Type B pancreatic cell (in vitro differentiated cells): ENCODE results near the gene TMEM269. TPM values are rescaled to one million over a fixed set of nuclear protein-coding genes. Genes with fewer than 3 reads are reported as not detected.

ENCODE experiments used
- DNase-seq: peaks from one replicate; pipeline ENCODE4 v3.0.0; 2021; ENCODE audit warnings: mixed read lengths; ENCODE audit not compliant: unreplicated experiment; ENCODE audit errors: extremely low spot score
- H3K27ac Mint-ChIP-seq: 2 replicates; pipeline ENCODE4 v1.8.0; 2021; ENCODE audit warnings: mild to moderate bottlenecking, mixed read lengths
- H3K27me3 Mint-ChIP-seq: 2 replicates; pipeline ENCODE4 v1.8.0; 2021; ENCODE audit warnings: mixed read lengths
- H3K36me3 Mint-ChIP-seq: 2 replicates; pipeline ENCODE4 v1.8.0; 2021; ENCODE audit warnings: mixed read lengths
- H3K4me1 Mint-ChIP-seq: one replicate; pipeline ENCODE4 v1.8.0; 2021; ENCODE audit warnings: mixed read lengths; ENCODE audit not compliant: unreplicated experiment
- H3K4me3 Mint-ChIP-seq: 2 replicates; pipeline ENCODE4 v1.8.0; 2021; ENCODE audit warnings: mild to moderate bottlenecking, mixed read lengths
- H3K9me3 Mint-ChIP-seq: 2 replicates; pipeline ENCODE4 v1.8.0; 2021; ENCODE audit warnings: mixed read lengths
- CTCF ChIP-seq: fragments of 200-600 bp; sonication (generic); conservative IDR thresholded peaks from 2 replicates; pipeline ENCODE4 v1.5.0; 2021; ENCODE audit warnings: antibody characterized with exemption, mild to moderate bottlenecking
- total RNA-seq: library from RNA; stranded (reverse); gene quantifications from 2 replicates; pipeline ENCODE4 v1.2.1, GENCODE V29; 2021; ENCODE audit warnings: low replicate concordance

TMEM269 gene
- total RNA-seq, 1 donor from 2014 or later: 0.41 TPM

- H3K27ac Mint-ChIP-seq: no peak overlapping the region
- no peaks in the 10 kb centered on the region for H3K27me3 Mint-ChIP-seq
- H3K36me3 Mint-ChIP-seq: peaks cover 31% of the 10 kb centered on the region
- TF ChIP-seq CTCF: no peak
- H3K4me1 Mint-ChIP-seq: no peaks in the 10 kb centered on the region
- no peak for DNase-seq
- H3K4me3 Mint-ChIP-seq: no peak overlapping the region
- no peaks in the 10 kb centered on the region for H3K9me3 Mint-ChIP-seq
Observed at GRCh38 chr1:42783092-42783491, 1.7 kb upstream of the TMEM269 start.

- no peak for TF ChIP-seq CTCF
- H3K4me1 Mint-ChIP-seq: no peaks in the 10 kb centered on the region
- H3K27ac Mint-ChIP-seq: no peak overlapping the region
- no peaks in the 10 kb centered on the region for H3K27me3 Mint-ChIP-seq
- H3K36me3 Mint-ChIP-seq: peaks cover 20% of the 10 kb centered on the region
- no peak overlapping the region for H3K4me3 Mint-ChIP-seq
- DNase-seq: no peak
- no peaks in the 10 kb centered on the region for H3K9me3 Mint-ChIP-seq
Observed at GRCh38 chr1:42784547-42784945, 245 bp upstream of the TMEM269 start.

GRCh38 chr1:42786097-42786496 is 1.3 kb downstream of the TMEM269 start:
- Mint-ChIP-seq H3K4me3 (no peak overlapping the region), H3K27me3 (no peaks in the 10 kb centered on the region), H3K4me1 (no peaks in the 10 kb centered on the region), H3K27ac (no peak overlapping the region), H3K9me3 (no peaks in the 10 kb centered on the region), H3K36me3 (peaks cover 10% of the 10 kb centered on the region)
- TF ChIP-seq CTCF: no peak
- DNase-seq: no peak

GRCh38 chr1:42788021-42788420 is 3.2 kb downstream of the TMEM269 start:
- Mint-ChIP-seq H3K27ac (no peak overlapping the region), H3K4me1 (no peaks in the 10 kb centered on the region), H3K27me3 (no peaks in the 10 kb centered on the region), H3K4me3 (no peak overlapping the region), H3K36me3 (peaks cover 4% of the 10 kb centered on the region), H3K9me3 (no peaks in the 10 kb centered on the region)
- no peak for DNase-seq
- TF ChIP-seq CTCF: no peak

GRCh38 chr1:42793824-42794223 is 9.0 kb downstream of the TMEM269 start:
- no peaks in the 10 kb centered on the region for H3K36me3 Mint-ChIP-seq
- H3K4me1 Mint-ChIP-seq: no peaks in the 10 kb centered on the region
- no peak for DNase-seq
- no peak overlapping the region for H3K4me3 Mint-ChIP-seq
- H3K27me3 Mint-ChIP-seq: peaks cover 5% of the 10 kb centered on the region
- no peaks in the 10 kb centered on the region for H3K9me3 Mint-ChIP-seq
- H3K27ac Mint-ChIP-seq: no peak overlapping the region
- TF ChIP-seq CTCF: no peak

- H3K27ac Mint-ChIP-seq: no peak overlapping the region
- no peak for DNase-seq
- no peaks in the 10 kb centered on the region for H3K9me3 Mint-ChIP-seq
- no peaks in the 10 kb centered on the region for H3K4me1 Mint-ChIP-seq
- H3K36me3 Mint-ChIP-seq: no peaks in the 10 kb centered on the region
- no peak overlapping the region for H3K4me3 Mint-ChIP-seq
- TF ChIP-seq CTCF: no peak
- H3K27me3 Mint-ChIP-seq: peaks cover 5% of the 10 kb centered on the region
Observed at GRCh38 chr1:42797414-42797813, 12.6 kb downstream of the TMEM269 start.
